NCI-H2081 (cell line): ENCODE measurements around the gene SLC35F3.

Source experiments
- DNase-seq, 2 experiments: peaks; one replicate each; lab custom pipeline; 2025; lab: John Stamatoyannopoulos, UW

The SLC35F3 gene

GRCh38 chr1:233972951-233973635 is 68.6 kb downstream of the SLC35F3 start:
- DNase-seq = no peak

DNA sequence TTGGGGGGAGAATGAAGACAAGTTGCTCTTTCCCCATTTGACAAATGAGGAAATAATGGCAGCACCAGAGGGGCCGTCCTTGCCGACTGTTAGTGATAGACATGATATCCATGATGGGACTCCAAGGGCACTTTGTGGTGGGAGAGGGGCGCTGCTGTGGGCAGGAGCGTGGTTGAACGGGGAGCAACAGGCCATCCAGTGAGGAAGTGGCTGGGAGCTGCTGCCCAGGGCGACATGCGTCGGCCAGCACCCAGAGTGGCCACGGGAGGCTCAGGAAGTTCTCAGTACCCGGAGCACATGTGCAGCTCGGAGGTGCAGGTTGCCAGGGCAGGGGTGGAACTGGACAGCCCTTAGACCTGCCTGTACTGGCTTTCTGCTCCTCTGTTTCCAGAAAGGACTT is 71.0 kb downstream of the SLC35F3 start:
- no peak for DNase-seq

DNA sequence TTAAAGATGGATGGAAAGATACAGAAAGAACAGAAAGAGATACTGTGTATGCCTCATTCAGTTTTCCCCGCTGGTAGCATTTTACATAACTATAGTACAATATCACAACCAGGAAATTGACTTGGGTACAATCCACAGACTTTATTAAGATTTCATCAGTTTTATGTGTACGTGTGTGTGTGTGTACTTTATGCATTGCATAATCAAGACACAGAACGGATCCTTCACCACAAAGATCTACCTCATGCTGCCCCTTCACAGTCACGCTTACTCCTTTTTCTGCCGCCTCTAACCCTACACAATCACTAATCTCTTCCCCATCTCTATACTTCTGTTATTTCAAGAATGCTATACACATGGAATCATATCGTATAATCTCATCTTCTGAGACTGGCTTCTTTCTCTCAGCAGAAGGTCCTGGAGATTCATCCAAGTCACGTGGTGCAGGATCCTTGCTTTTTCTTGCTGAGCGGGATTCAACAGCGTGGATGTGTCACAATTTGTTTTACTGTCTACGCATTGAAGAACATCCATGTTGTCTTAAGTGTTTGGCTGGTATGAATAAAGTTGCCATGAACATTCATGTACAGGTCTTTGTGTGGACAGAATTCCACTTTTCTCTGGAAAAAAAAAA is 76.7 kb downstream of the SLC35F3 start:
- DNase-seq = no peak

DNA sequence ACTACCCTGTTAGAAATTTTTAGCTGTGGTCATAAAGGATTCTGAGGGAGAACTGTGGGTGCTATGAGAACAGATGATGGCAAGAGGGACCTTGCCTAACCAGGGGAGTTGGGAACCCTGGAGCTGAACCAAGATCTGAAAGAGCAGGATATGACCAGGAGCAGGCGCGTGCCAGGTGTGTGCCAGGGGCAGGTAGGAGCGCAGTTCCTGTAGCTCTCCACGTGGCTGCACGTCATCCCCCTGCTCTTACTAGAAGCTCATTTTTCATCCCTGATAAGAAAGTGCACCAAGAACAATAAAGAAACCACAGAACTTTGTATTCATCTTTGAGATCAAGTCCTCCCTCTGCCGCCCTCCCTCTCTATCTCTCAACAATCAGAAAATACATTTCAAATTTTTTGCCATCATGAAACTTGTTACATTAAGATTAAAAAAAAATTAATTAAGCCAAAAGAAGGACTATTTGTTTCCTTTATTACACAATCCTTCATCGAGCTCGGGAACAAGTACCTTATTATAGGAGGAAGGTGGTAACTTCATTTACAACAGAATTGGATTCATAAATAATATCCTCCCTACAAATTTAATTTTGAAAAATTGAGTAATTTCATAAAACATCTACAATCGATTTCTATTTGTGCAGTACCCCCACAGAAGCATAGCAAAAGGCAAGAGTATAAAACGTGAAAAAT is 78.5 kb downstream of the SLC35F3 start:
- no peak for DNase-seq

GRCh38 chr1:233983811-233984210 is 79.3 kb downstream of the SLC35F3 start:
- no peak for DNase-seq

GRCh38 chr1:233988963-233989696 is 84.7 kb downstream of the SLC35F3 start:
- no peak for DNase-seq

GRCh38 chr1:233990486-233990885 is 86.0 kb downstream of the SLC35F3 start:
- DNase-seq = no peak

DNA sequence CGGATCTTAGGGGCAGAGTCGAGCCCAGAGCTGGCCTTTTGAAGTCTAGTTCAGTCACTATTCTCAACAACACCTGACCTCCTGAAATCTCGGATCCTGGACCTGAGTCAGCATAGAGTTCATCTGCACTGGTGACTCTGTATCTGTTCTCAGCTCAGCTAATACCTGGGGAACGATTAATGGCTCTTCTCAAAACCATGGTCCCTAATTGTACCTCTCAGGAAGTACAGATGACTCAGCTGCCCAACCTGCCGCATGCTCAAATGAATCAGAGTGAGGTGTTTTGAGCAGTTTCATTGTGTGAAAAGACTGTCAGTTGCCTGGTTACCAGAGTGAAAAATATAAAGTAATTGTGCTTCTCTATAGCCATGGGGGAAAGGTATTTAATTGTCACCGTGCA is 89.2 kb downstream of the SLC35F3 start:
- peak; percentile 61 to 91 for DNase-seq

DNA sequence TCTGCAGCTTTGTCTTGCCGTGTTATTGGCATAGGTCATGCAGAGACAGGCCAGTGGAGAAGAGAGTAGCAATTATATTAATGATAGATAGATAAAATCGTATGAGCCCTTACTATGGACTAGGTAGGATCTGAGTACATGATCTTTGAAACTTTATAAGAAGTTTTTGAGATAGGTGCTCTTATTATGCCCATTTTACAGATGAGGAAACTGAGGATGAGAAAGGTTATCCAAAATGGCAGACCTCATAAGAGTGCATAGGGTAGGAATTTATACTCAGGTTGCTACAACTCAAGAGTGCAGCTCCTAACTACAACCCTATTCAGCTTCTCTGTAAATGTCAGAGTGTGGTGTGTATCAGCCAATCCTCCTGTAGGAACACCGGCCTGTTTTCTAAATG is 89.6 kb downstream of the SLC35F3 start:
- no peak for DNase-seq

DNA sequence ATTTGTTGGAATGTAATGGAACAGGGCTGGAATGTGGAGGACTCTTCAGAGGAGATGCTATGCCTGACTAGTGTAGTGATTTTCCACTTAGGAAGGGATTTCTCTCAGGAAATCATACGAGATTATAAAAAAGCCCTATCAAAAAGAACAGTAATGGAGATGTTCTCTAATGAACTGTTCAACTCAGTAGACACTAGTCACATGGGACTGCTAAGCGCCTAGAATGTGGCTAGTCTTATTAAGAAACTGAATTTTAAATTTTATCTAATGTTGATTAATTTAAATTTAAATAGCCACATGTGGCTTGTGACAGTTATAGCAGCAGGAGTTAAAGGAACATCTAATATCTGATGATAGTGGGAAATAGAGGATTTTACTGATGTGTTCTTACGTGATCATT is 94.0 kb downstream of the SLC35F3 start:
- DNase-seq = no peak

DNA sequence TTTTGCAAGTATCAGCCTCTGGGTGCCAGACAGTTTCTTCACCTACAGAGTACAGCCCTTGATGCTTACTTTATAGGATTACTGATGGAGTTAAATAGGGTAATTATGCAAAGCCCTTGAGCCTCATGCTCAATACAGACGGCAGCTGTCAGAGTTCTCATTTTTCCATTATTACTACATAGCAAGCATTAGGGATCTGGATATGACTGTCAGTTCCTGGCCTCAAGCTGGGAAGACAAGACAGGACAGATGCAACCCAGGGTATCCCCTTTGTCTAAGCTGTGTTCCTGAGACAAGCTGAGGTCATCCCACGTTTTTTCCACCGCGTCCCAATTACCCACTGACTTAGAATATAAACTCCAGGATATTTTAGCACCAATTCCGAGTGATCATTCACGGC is 94.4 kb downstream of the SLC35F3 start:
- DNase-seq = peak; percentile 19 to 78

DNA sequence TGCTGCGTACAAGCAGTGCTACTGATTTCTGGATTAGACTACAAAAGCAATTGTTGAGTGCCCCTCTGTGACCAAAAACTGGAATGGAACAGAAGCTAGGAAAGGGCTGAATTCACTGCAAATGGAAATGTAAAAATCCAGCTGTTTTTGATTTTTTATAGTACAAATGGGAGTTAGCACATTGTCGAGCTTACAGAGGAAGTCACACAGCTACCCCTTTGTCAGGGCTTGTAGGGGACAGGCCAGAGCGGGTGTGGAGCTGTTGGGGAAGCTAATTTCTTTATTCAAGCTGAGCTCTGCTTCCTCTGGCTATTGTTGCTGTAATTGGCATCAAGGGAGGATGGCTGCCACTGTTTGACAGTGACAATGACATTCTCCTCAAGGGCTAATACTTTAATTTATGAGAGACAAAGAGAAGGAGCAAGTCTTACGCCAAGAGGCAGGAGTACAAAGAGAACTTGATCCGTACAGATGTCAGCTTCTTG is 96.1 kb downstream of the SLC35F3 start:
- peak; percentile 17 to 54 for DNase-seq

- no peak for DNase-seq
Measured at GRCh38 chr1:234001817-234002216, 97.3 kb downstream of the SLC35F3 start.

GRCh38 chr1:234004591-234004990 is 100.1 kb downstream of the SLC35F3 start:
- no peak for DNase-seq

DNA sequence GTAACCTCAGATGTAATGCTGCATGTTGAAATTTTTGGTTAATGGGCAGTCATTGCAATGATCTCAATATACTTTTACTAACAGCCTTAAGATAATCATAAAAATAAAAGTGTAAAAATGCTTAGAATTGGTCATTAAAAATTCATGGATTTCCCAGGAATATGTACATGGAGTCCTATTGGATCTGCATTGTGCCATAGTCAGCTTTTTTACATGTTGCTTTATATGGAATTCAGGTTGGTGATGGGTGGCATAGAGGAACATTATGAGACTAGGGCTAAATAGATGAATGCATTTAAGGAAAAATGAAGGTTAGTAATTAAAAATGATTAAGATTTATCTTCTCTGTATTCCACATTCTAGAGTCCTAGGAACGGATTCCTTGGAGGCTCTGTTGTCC is 103.2 kb downstream of the SLC35F3 start:
- DNase-seq = no peak

DNA sequence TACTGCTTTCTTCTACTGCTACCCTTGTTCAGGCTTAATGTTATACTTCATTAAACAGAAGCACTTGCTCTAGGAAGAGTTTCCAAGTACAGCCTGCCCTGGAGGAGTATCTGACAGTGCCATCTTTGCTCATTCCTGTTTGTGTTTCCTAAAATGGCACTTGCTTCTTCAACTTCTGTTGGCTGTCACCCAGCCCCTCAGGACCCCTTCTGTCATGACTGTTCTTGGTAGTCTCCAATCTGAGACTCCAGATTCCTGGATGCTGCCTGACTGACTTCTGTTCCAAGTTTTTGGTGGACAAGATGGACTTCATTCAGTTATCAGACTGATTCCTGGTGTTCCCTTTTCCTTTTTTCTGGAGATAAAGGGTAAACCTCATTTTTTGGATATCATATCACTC is 104.1 kb downstream of the SLC35F3 start:
- no peak for DNase-seq

- no peak for DNase-seq
Measured at GRCh38 chr1:234009668-234010067, 105.2 kb downstream of the SLC35F3 start.

- no peak for DNase-seq
Measured at GRCh38 chr1:234014208-234014607, 109.7 kb downstream of the SLC35F3 start.

DNA sequence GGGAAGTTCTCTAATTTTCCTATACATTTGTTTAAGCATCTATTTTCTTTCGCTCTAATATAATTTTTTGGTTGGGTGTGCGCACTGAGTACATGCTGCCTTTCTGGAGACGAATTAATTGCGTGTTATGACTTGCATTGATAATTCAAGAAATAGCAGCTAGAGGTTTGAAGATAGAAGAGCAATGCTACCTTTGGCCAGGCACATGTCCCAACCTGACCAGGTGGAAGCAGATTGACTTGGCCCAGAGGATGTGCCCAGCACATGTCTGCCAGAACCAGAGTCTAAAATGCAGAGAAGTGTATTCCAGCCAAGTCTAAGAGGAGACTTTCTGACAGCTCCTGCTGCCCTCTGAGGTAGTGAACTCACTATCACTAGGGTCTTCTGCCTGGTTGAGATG is 114.3 kb downstream of the SLC35F3 start:
- no peak for DNase-seq

- DNase-seq = no peak
Measured at GRCh38 chr1:234019387-234019786, 114.9 kb downstream of the SLC35F3 start.

DNA sequence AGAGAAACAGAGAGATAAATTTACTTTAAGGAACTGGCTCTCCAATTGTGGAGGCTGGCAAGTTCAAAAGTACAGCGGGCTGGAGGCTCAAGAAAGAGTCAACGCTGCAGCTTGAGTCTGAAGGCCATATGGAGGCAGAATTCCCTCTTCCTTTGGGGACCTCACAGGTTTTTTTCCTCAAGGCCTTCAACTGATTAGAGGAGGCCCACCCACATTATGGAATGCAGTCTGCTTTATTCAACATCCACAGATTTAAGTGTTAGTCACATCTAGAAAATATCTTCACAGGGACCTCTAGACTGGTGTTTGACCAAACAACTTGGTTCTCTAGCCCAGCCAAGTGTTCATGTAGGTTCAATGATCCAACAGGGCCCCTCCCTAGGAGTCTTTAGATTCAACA is 117.8 kb downstream of the SLC35F3 start:
- DNase-seq = no peak

GRCh38 chr1:234039603-234040002 is 135.1 kb downstream of the SLC35F3 start:
- no peak for DNase-seq
